HEK293 (cell line): ENCODE measurements around the gene MYRIP.
"Not testable (repeated sequence)": the region's sequence is repeated elsewhere in the genome, so short reads cannot be mapped to it uniquely, and the experiment has no call there.

Source experiments
- CTCF ChIA-PET: fragments of 350-600 bp; formaldehyde crosslinking; extraction: SDS; loops from one replicate; lab custom pipeline; 2021; ENCODE audit warnings: antibody characterized with exemption; lab: Yijun Ruan, JAX
- POLR2A ChIA-PET: fragments of 300-600 bp; formaldehyde crosslinking; extraction: SDS; loops from one replicate; lab custom pipeline; 2020; ENCODE audit warnings: antibody characterized with exemption, inconsistent platforms; lab: Yijun Ruan, JAX
- H3K27ac ChIP-seq: fragments of 200-500 bp; sonication (Bioruptor generic); 2 replicates; pipeline ENCODE4 v1.5.1; 2014; ENCODE audit warnings: low read depth, low read length, control low read depth, inconsistent platforms; ENCODE audit errors: extremely low read depth
- H3K36me3 ChIP-seq, 2 experiments: fragments of 200-500 bp in 1 of 2; sonication (Bioruptor generic) in 1 of 2; 1 replicate in 1 of 2; 2 replicates in 1 of 2; pipeline ENCODE4 v1.5.1; 2014 to 2017; ENCODE audit warnings: inconsistent platforms in 2 of 2, low read length in 2 of 2; ENCODE audit not compliant: control insufficient read depth in 2 of 2, insufficient read depth in 1 of 2
- H3K4me1 ChIP-seq: fragments of 200-500 bp; sonication (Bioruptor generic); 2 replicates; pipeline ENCODE4 v1.5.1; 2014; ENCODE audit warnings: mild to moderate bottlenecking, low read length, inconsistent platforms; ENCODE audit not compliant: control insufficient read depth, insufficient read depth
- H3K4me3 ChIP-seq: 2 replicates; pipeline ENCODE4 v1.5.1; 2011; ENCODE audit warnings: low read depth, mild to moderate bottlenecking, control low read depth, low read length, moderate library complexity
- H3K9me3 ChIP-seq: fragments of 200-500 bp; sonication (Bioruptor generic); 2 replicates; pipeline ENCODE4 v1.5.1; 2014; ENCODE audit warnings: low read depth, low read length, inconsistent platforms; ENCODE audit not compliant: control insufficient read depth, insufficient read depth
- AEBP2 ChIP-seq: fragments of 450-650 bp; formaldehyde crosslinking; IDR thresholded peaks from 2 replicates; pipeline ENCODE4 v1.5.1; 2016; ENCODE audit warnings: missing biosample characterization, missing genetic modification characterization, borderline replicate concordance
- FEZF1 ChIP-seq: fragments of 450-650 bp; formaldehyde crosslinking; IDR thresholded peaks from 2 replicates; pipeline ENCODE4 v1.5.1; 2016; ENCODE audit warnings: missing biosample characterization, missing genetic modification characterization
- HOXC10 ChIP-seq: sonication (generic); formaldehyde crosslinking; IDR thresholded peaks from 2 replicates; pipeline ENCODE4 v1.8.1; 2023; ENCODE audit warnings: mild to moderate bottlenecking, missing genetic modification reagents
- INSM2 ChIP-seq: fragments of 450-650 bp; formaldehyde crosslinking; IDR thresholded peaks from 2 replicates; pipeline ENCODE4 v1.5.1; 2016; ENCODE audit warnings: missing biosample characterization, missing genetic modification characterization
- KLF17 ChIP-seq: fragments of 450-650 bp; formaldehyde crosslinking; IDR thresholded peaks from 2 replicates; pipeline ENCODE4 v1.5.1; 2016; ENCODE audit warnings: missing biosample characterization, missing genetic modification characterization
- KLF7 ChIP-seq: fragments of 450-650 bp; formaldehyde crosslinking; IDR thresholded peaks from 2 replicates; pipeline ENCODE4 v1.5.1; 2016; ENCODE audit warnings: missing biosample characterization, missing genetic modification characterization, borderline replicate concordance
- ZNF23 ChIP-seq: fragments of 450-650 bp; formaldehyde crosslinking; IDR thresholded peaks from 2 replicates; pipeline ENCODE4 v1.5.1; 2016; ENCODE audit warnings: missing biosample characterization, missing genetic modification characterization, borderline replicate concordance
- ZNF292 ChIP-seq: fragments of 450-650 bp; formaldehyde crosslinking; IDR thresholded peaks from 2 replicates; pipeline ENCODE4 v1.5.1; 2016; ENCODE audit warnings: low read depth, missing biosample characterization, missing genetic modification characterization, borderline replicate concordance
- ZNF391 ChIP-seq: fragments of 450-650 bp; formaldehyde crosslinking; IDR thresholded peaks from 2 replicates; pipeline ENCODE4 v1.5.1; 2016; ENCODE audit warnings: low read depth, missing biosample characterization, missing genetic modification characterization, borderline replicate concordance
- ZNF548 ChIP-seq: fragments of 450-650 bp; formaldehyde crosslinking; IDR thresholded peaks from 2 replicates; pipeline ENCODE4 v1.5.1; 2016; ENCODE audit warnings: missing biosample characterization, missing genetic modification characterization
- ZNF580 ChIP-seq: fragments of 450-650 bp; formaldehyde crosslinking; IDR thresholded peaks from 2 replicates; pipeline ENCODE4 v1.5.1; 2016; ENCODE audit warnings: missing biosample characterization, missing genetic modification characterization
- ZNF585B ChIP-seq: fragments of 450-650 bp; formaldehyde crosslinking; IDR thresholded peaks from 2 replicates; pipeline ENCODE4 v1.5.1; 2016; ENCODE audit warnings: missing biosample characterization, missing genetic modification characterization
- ZNF692 ChIP-seq: fragments of 450-650 bp; formaldehyde crosslinking; IDR thresholded peaks from 2 replicates; pipeline ENCODE4 v1.5.1; 2016; ENCODE audit warnings: missing biosample characterization, missing genetic modification characterization

The MYRIP gene

GRCh38 chr3:39765575-39765974, 43.8 kb upstream of the MYRIP start (continued):
- TF ChIP-seq INSM2 (tag by site-specific recombination) (no peak), KLF17 (no peak)
- TF ChIP-seq, all 188 proteins: peak for 0

- Histone ChIP-seq H3K36me3 (no peaks in the 10 kb centered on the region), H3K27ac (no peak overlapping the region), H3K4me3 (no peak overlapping the region), H3K9me3 (no peaks in the 10 kb centered on the region), H3K4me1 (no peaks in the 10 kb centered on the region)
- POLR2A ChIA-PET: no interaction called here
- no peak for TF ChIP-seq ZNF292 (tag by site-specific recombination)
- peak; percentile 59 for TF ChIP-seq ZNF585B
- no peak for TF ChIP-seq AEBP2 (tag by site-specific recombination)
- no peak for TF ChIP-seq HOXC10
- no peak for TF ChIP-seq ZNF391 (tag by site-specific recombination)
- CTCF ChIA-PET: no interaction called here
Measured at GRCh38 chr3:39766433-39766832, 43.0 kb upstream of the MYRIP start.

GRCh38 chr3:39766909-39767308, 42.5 kb upstream of the MYRIP start:
- POLR2A ChIA-PET, H3K9me3 ChIP-seq, H3K36me3 ChIP-seq, H3K27ac ChIP-seq, CTCF ChIA-PET, H3K4me1 ChIP-seq, H3K4me3 ChIP-seq: not testable (repeated sequence)

- H3K36me3 ChIP-seq, H3K9me3 ChIP-seq, H3K27ac ChIP-seq, POLR2A ChIA-PET, H3K4me3 ChIP-seq, H3K4me1 ChIP-seq: not testable (repeated sequence)
- CTCF ChIA-PET: interaction anchor here (0.6 kb wide), 1 partner anchor 939 kb away, joined by 4 read pairs; no protein-coding TSS in a partner anchor
Measured at GRCh38 chr3:39778168-39778567, 31.2 kb upstream of the MYRIP start.

GRCh38 chr3:39779511-39780230, 29.7 kb upstream of the MYRIP start:
- ChIA-PET CTCF (no interaction called here), POLR2A (no interaction called here)
- H3K4me3 ChIP-seq: no peak overlapping the region
- H3K9me3 ChIP-seq: no peaks in the 10 kb centered on the region
- H3K4me1 ChIP-seq: no peaks in the 10 kb centered on the region
- TF ChIP-seq FEZF1 (tag by site-specific recombination) (no peak), ZNF580 (tag by site-specific recombination) (no peak), ZNF692 (no peak), ZNF23 (tag by site-specific recombination) (no peak), KLF7 (no peak), ZNF548 (tag by site-specific recombination) (no peak)
- H3K27ac ChIP-seq: no peak overlapping the region
- no peaks in the 10 kb centered on the region for H3K36me3 ChIP-seq
